PC-9 (cell line): ENCODE results near the gene MAGEA3.
"Not testable (repeated sequence)": the region's sequence is repeated elsewhere in the genome, so short reads cannot be mapped to it uniquely, and the experiment has no call there.

Experiments
- CTCF ChIP-seq: fragments of 200-600 bp; sonication (generic); conservative IDR thresholded peaks from 2 replicates; pipeline ENCODE4 v1.6.1; 2017; ENCODE audit warnings: mixed run types, antibody characterized with exemption, mild to moderate bottlenecking, moderate library complexity
- EZH2 ChIP-seq: fragments of 200-600 bp; sonication (generic); IDR thresholded peaks from 2 replicates; pipeline ENCODE4 v1.8.0; 2017; ENCODE audit warnings: antibody characterized with exemption, low read depth

DNA sequence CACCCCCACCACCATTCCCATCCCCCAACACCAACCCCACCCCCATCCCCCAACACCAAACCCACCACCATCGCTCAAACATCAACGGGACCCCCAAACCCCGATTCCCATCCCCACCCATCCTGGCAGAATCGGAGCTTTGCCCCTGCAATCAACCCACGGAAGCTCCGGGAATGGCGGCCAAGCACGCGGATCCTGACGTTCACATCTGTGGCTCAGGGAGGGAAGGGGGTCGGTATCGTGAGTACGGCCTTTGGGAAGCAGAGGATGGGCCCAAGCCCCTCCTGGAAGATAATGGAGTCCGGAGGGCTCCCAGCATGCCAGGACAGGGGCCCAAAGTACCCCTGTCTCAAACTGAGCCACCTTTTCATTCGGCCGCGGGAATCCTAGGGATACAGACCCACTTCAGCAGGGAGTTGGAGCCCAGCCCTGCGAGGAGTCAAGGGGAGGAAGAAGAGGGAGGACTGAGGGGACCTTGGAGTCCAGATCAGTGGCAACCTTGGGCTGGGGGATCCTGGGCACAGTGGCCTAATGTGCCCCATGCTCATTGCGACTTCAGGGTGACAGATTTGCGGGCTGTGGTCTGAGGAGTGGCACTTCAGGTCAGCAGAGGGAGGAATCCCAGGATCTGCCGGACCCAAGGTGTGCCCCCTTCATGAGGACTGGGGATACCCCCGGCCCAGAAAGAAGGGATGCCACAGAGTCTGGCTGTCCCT lies 35.7 kb downstream of the MAGEA3 start:
- TF ChIP-seq CTCF, EZH2: not testable (repeated sequence)
